HepG2 (cell line): ENCODE data around the gene CYSTM1. TPM values are rescaled to one million over a fixed set of nuclear protein-coding genes. Genes with fewer than 3 reads are reported as not detected.
"Not testable (repeated sequence)": the region's sequence is repeated elsewhere in the genome, so short reads cannot be mapped to it uniquely, and the experiment has no call there.

Source experiments
- ATAC-seq: fragments of 200-7000 bp; cut with Tn5 transposase; 3 replicates; pipeline ENCODE4 v1.9.1; 2020; ENCODE audit warnings: mild to moderate bottlenecking, moderate library complexity
- BruUV-seq: library from RNA; stranded (reverse); fragments of 400-500 nt; replicated peaks from 2 replicates; lab custom pipeline; 2021; lab: Mats Ljungman, UMichigan
- CTCF ChIA-PET: fragments of 300-600 bp; formaldehyde crosslinking; extraction: SDS; loops from one replicate; lab custom pipeline; 2021; ENCODE audit warnings: low total read pairs, inconsistent platforms, low intra/inter-chr PET ratio; lab: Yijun Ruan, JAX
- POLR2A ChIA-PET: fragments of 350-600 bp; sonication (Branson Sonifier 250); formaldehyde crosslinking; loops from one replicate; lab custom pipeline; 2020; ENCODE audit warnings: antibody characterized with exemption, inconsistent platforms; lab: Yijun Ruan, JAX
- DNase-seq: peaks from one replicate; pipeline ENCODE4 v3.0.0-alpha.2; 2015; ENCODE audit warnings: low spot score
- FAIRE-seq: peaks from 3 replicates; lab custom pipeline; 2011; peaks lifted over from hg19 to GRCh38; lab: Jason Lieb, UNC
- H2AFZ ChIP-seq: one replicate; pipeline ENCODE4 v1.6.1; 2011; ENCODE audit warnings: low read length, inconsistent platforms
- H3K27ac ChIP-seq: fragments of 300-600 bp; 3 replicates; pipeline ENCODE4 v1.8.0; 2011; ENCODE audit warnings: mixed run types, mild to moderate bottlenecking, mixed read lengths, low read length, inconsistent platforms; ENCODE audit not compliant: insufficient read depth; ENCODE audit errors: extremely low read length
- H3K27me3 ChIP-seq, 2 experiments: fragments of 200-600 bp in 1 of 2; 2 replicates in 1 of 2; 3 replicates in 1 of 2; pipeline versions ENCODE4 v1.6.0 to v1.8.0; 2011; ENCODE audit warnings: low read length in 2 of 2, mild to moderate bottlenecking in 2 of 2, moderate library complexity in 2 of 2, inconsistent platforms in 1 of 2; ENCODE audit not compliant: insufficient read depth in 2 of 2, control insufficient read depth in 1 of 2
- H3K36me3 ChIP-seq, 2 experiments: fragments of 200-600 bp in 1 of 2; replicated peaks in 1 of 2; 2 replicates in 1 of 2; 3 replicates in 1 of 2; pipeline versions ENCODE4 v1.5.1 to v1.8.0; 2011; ENCODE audit warnings: low read length in 2 of 2, inconsistent platforms in 1 of 2; ENCODE audit not compliant: insufficient read depth in 2 of 2, control insufficient read depth in 1 of 2
- H3K4me1 ChIP-seq: 2 replicates; pipeline ENCODE4 v1.5.1; 2012; ENCODE audit warnings: low read length, inconsistent platforms; ENCODE audit not compliant: insufficient read depth
- H3K4me2 ChIP-seq: 2 replicates; pipeline ENCODE4 v1.6.0; 2011; ENCODE audit warnings: low read depth, low read length, inconsistent platforms
- H3K4me3 ChIP-seq, 3 experiments: fragments of 200-600 bp in 1 of 3; sonication (generic), shearing (Covaris generic) in 1 of 3; replicated peaks in 1 of 3; 2 replicates each; pipeline ENCODE4 v1.5.1; 2011 to 2016; ENCODE audit warnings: low read length in 3 of 3, inconsistent platforms in 2 of 3, low read depth in 2 of 3, mild to moderate bottlenecking in 2 of 3, control low read depth in 1 of 3, mixed read lengths in 1 of 3; ENCODE audit not compliant: insufficient read depth in 1 of 3
- H3K79me2 ChIP-seq: one replicate; pipeline ENCODE4 v1.6.1; 2011; ENCODE audit warnings: low read length, inconsistent platforms; ENCODE audit not compliant: insufficient read depth
- H3K9ac ChIP-seq: 2 replicates; pipeline ENCODE4 v1.6.0; 2011; ENCODE audit warnings: mild to moderate bottlenecking, low read depth, low read length, inconsistent platforms; ENCODE audit not compliant: insufficient read depth
- H3K9me3 ChIP-seq: 2 replicates; pipeline ENCODE4 v1.5.1; 2012; ENCODE audit warnings: mild to moderate bottlenecking, low read length
- H4K20me1 ChIP-seq: 2 replicates; pipeline ENCODE4 v1.6.0; 2011; ENCODE audit warnings: inconsistent platforms, mild to moderate bottlenecking, low read length, moderate library complexity; ENCODE audit not compliant: insufficient read depth
- TCF7 ChIP-seq: sonication (generic); IDR thresholded peaks from 2 replicates; pipeline ENCODE4 v1.6.1; 2016; ENCODE audit warnings: antibody characterized with exemption, low read depth
- ZNF407 ChIP-seq: sonication (generic); formaldehyde crosslinking; IDR thresholded peaks from one replicate; pipeline ENCODE4 v1.5.1; 2020; ENCODE audit warnings: mild to moderate bottlenecking, missing genetic modification reagents; ENCODE audit errors: not compliant biosample characterization
- ZNF549 ChIP-seq: sonication (generic); formaldehyde crosslinking; IDR thresholded peaks from 2 replicates; pipeline ENCODE4 v1.5.0; 2020; ENCODE audit warnings: missing genetic modification reagents
- ZNF629 ChIP-seq: sonication (generic); formaldehyde crosslinking; conservative IDR thresholded peaks from 2 replicates; pipeline ENCODE4 v1.5.0; 2020; ENCODE audit warnings: missing genetic modification reagents
- ZNF652 ChIP-seq: IDR thresholded peaks from 2 replicates; pipeline ENCODE4 v1.6.1; 2016; ENCODE audit warnings: low read depth, borderline replicate concordance
- WGBS: methylation state at CpG from one replicate; pipeline ENCODE4 v1.1.6; 2017; ENCODE audit warnings: low lambda C conversion rate; 5-methylcytosine and 5-hydroxymethylcytosine counted together
- in situ Hi-C: cut with HindIII; loops from 2 replicates; pipeline ENCODE4 v1.10.0; 2017; ENCODE audit warnings: low pct_unique_long_range_greater_than_20kb; ENCODE audit not compliant: extremely low pct_ligation_motif_present
- intact Hi-C: fragments of 100-400 bp; cut with micrococcal nuclease; formaldehyde crosslinking; loops from one replicate; pipeline ENCODE4 v1.10.0; 2022; ENCODE audit not compliant: unreplicated experiment
- polyA plus RNA-seq, 8 experiments: library from polyadenylated mRNA; depleted of rRNA in 3 of 8; stranded (reverse) in 7 of 8; unstranded in 1 of 8; fragments of >200 nt; fragmentation: Illumina TruSeq in 4 of 8; extraction: Trizol in 4 of 8; gene quantifications; 2 replicates each; pipeline versions ENCODE4 v1.2.1 to v1.2.3, GENCODE V29; 2011 to 2016; ENCODE audit warnings: low read depth in 4 of 8, missing spikeins in 1 of 8, mixed read lengths in 1 of 8; ENCODE audit not compliant: insufficient read depth in 1 of 8
- total RNA-seq, 5 experiments: library from RNA; depleted of rRNA; stranded (reverse); fragments of >200 nt; fragmentation: Illumina TruSeq; extraction: Trizol; gene quantifications; 2 replicates each; pipeline ENCODE4 v1.2.3, GENCODE V29; 2016; ENCODE audit warnings: low read depth in 1 of 5

The CYSTM1 gene
- total and polyA plus RNA-seq, 2 of the 13 experiments (the other 11 are each of a cell fraction or from before 2014, with no cell fraction given) = 40.0 to 73.4 TPM

GRCh38 chr5:140154710-140155381, 20.1 kb upstream of the CYSTM1 start:
- in situ Hi-C loops = loop anchor here (5.0 kb wide), 1 partner anchor 83 kb away; no protein-coding TSS in a partner anchor

GRCh38 chr5:140157032-140157781, 17.8 kb upstream of the CYSTM1 start:
- WGBS = 15% methylated on average over 20 of the region's 30 CpGs
- no peaks in the 10 kb centered on the region for H3K27me3 ChIP-seq
- H3K4me3 ChIP-seq = peak overlapping the region; percentile 42 to 52 (median 44); a peak in 5 of 6 replicates
- no TSS peak for BruUV-seq
- no peaks in the 10 kb centered on the region for H3K79me2 ChIP-seq
- H3K9ac ChIP-seq = peak overlapping the region; percentile 69
- CTCF ChIA-PET = interaction anchor here (0.6 to 3.5 kb wide), 8 partner anchors 11 to 370 kb away, joined by 3 to 40 read pairs (median 4); no protein-coding TSS in a partner anchor
- intact Hi-C loops = loop anchor here (1.0 to 5.0 kb wide), 5 partner anchors 12 to 370 kb away; partner anchors contain the start of gene CYSTM1
- peak overlapping the region; percentile 86 for H3K4me2 ChIP-seq
- H3K36me3 ChIP-seq = no peaks in the 10 kb centered on the region
- ATAC-seq (peak; percentile 96), FAIRE-seq (peak; percentile 79), DNase-seq (peak; percentile 91)
- no peaks in the 10 kb centered on the region for H3K9me3 ChIP-seq
- peak overlapping the region; percentile 37 for H2AFZ ChIP-seq
- H3K27ac ChIP-seq = peak overlapping the region; percentile 47
- POLR2A ChIA-PET = interaction anchor here (0.7 to 1.5 kb wide), 5 partner anchors 9 to 1582 kb away, joined by 3 to 8 read pairs (median 4); partner anchors contain the start of genes CYSTM1 and HSPA9
- peaks cover 14% of the 10 kb centered on the region for H3K4me1 ChIP-seq
- no peaks in the 10 kb centered on the region for H4K20me1 ChIP-seq
- in situ Hi-C loops = loop anchor here (5.0 kb wide), 1 partner anchor 85 kb away; no protein-coding TSS in a partner anchor
- TF ChIP-seq TCF7 (peak; percentile 11; the same call in 1 of the 2 replicates), ZNF652 (CRISPR knock-in tag) (0 out of 2 replicates have a peak, but pooled peaks have one; percentile 8), ZNF549 (CRISPR knock-in tag) (no peak), ZNF407 (CRISPR knock-in tag) (no peak)

More at GRCh38 chr5:140154710-140155381, 20.1 kb upstream of the CYSTM1 start:
- H3K9me3 ChIP-seq, H3K27me3 ChIP-seq, H2AFZ ChIP-seq, H4K20me1 ChIP-seq, ATAC-seq, H3K4me3 ChIP-seq, POLR2A ChIA-PET, H3K36me3 ChIP-seq, H3K9ac ChIP-seq, BruUV-seq, DNase-seq, H3K27ac ChIP-seq, FAIRE-seq, H3K79me2 ChIP-seq, H3K4me2 ChIP-seq: not testable (repeated sequence)
- CTCF ChIA-PET = interaction anchor here (3.5 kb wide), 1 partner anchor 80 kb away, joined by 40 read pairs; no protein-coding TSS in a partner anchor
- intact Hi-C loops = loop anchor here (5.0 kb wide), 1 partner anchor 368 kb away; no protein-coding TSS in a partner anchor
- 89% methylated on average over 21 of the region's 21 CpGs for WGBS
- H3K4me1 ChIP-seq = peaks cover 28% of the 10 kb centered on the region
- peak; percentile 76 for TF ChIP-seq ZNF629 (CRISPR knock-in tag)
